ENCODE results near the gene C19orf18. TPM values are rescaled to one million over a fixed set of nuclear protein-coding genes. Genes with fewer than 3 reads are reported as not detected.
"Not testable (repeated sequence)": the region's sequence is repeated elsewhere in the genome, so short reads cannot be mapped to it uniquely, and the experiment has no call there.

Gene C19orf18
- total RNA-seq, 1 donor from 2014 or later: not detected

DNA sequence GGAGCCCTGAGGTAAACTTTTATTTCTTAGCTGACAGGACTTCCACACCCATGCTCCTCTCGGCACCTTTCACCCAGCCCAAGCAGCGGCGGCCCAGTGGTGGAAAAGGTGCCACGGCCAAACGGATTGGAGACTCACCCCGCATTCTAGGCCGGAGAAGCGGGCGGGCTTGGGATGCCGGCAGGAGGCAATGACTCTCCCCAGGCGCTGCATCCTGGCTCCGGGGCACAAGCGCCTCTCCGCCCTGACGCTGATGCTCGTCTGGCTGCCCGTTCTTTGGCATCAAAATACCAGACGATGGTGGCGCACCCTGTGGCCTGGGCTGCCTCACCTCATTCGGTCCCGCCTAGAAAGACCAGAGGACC, 34.9 kb upstream of the C19orf18 start:
- no peak overlapping the region for H3K4me3 Mint-ChIP-seq
- H3K9me3 ChIP-seq (ENCODE audit: low read depth): peaks cover 18% of the 10 kb centered on the region
- H3K9me3 Mint-ChIP-seq: peaks cover 79% of the 10 kb centered on the region

DNA sequence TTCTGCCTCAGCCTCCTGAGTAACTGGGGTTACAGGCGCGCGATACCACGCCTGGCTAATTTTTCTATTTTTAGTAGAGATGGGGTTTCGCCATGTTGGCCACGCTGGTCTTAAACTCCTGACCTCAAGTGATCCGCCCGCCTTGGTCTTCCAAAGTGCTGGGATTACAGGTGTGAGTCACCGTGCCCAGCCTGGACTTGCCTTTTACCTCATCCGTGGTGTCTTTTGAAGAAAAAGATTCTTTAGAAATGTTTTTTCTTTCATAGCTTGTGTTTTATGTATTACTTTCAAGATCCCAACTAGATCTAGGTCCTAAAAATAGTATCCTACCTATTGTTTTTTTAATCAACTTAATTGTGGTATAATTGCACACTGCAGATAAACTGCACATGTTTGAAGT, 34.5 kb upstream of the C19orf18 start:
- not testable (repeated sequence) for H3K4me1 ChIP-seq; H3K4me2 ChIP-seq; H3K27ac ChIP-seq; H3K9ac ChIP-seq; H3K4me1 Mint-ChIP-seq; H2AFZ ChIP-seq (replicated peaks); DNase-seq (ENCODE audit: low spot score); H3K27me3 ChIP-seq; H3K4me3 ChIP-seq; H3K79me2 ChIP-seq (ENCODE audit: low read depth); H3F3A ChIP-seq (ENCODE audit: low read depth); H4K20me1 ChIP-seq (ENCODE audit: low read depth); H3K27ac Mint-ChIP-seq; H3K4me3 Mint-ChIP-seq; H3K27me3 Mint-ChIP-seq (ENCODE audit: insufficient read depth, low read depth)
- Histone ChIP-seq H3K9me3 (ENCODE audit: low read depth) (peaks cover 22% of the 10 kb centered on the region), H3K36me3 (peaks cover 30% of the 10 kb centered on the region)
- Mint-ChIP-seq H3K9me3 (peaks cover 79% of the 10 kb centered on the region), H3K36me3 (peaks cover 62% of the 10 kb centered on the region)

More for the DNA sequence above, 34.9 kb upstream of the C19orf18 start:
- no peaks in the 10 kb centered on the region for H3K4me1 ChIP-seq
- H3F3A ChIP-seq (ENCODE audit: low read depth): no peaks in the 10 kb centered on the region
- Mint-ChIP-seq H3K4me1 (no peaks in the 10 kb centered on the region), H3K36me3 (peaks cover 58% of the 10 kb centered on the region), H3K27me3 (ENCODE audit: insufficient read depth, low read depth) (peaks cover 6% of the 10 kb centered on the region), H3K27ac (no peak overlapping the region)
- H3K4me2 ChIP-seq: peak overlapping the region; percentile 40
- TF ChIP-seq EZH2 (IDR thresholded peaks at IDR 0.05): no peak
- TF ChIP-seq, protein P1, sequence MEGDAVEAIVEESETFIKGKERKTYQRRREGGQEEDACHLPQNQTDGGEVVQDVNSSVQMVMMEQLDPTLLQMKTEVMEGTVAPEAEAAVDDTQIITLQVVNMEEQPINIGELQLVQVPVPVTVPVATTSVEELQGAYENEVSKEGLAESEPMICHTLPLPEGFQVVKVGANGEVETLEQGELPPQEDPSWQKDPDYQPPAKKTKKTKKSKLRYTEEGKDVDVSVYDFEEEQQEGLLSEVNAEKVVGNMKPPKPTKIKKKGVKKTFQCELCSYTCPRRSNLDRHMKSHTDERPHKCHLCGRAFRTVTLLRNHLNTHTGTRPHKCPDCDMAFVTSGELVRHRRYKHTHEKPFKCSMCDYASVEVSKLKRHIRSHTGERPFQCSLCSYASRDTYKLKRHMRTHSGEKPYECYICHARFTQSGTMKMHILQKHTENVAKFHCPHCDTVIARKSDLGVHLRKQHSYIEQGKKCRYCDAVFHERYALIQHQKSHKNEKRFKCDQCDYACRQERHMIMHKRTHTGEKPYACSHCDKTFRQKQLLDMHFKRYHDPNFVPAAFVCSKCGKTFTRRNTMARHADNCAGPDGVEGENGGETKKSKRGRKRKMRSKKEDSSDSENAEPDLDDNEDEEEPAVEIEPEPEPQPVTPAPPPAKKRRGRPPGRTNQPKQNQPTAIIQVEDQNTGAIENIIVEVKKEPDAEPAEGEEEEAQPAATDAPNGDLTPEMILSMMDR (IDR thresholded peaks at IDR 0.05): no peak
- no peak for TF ChIP-seq EZH2phosphoT487 (IDR thresholded peaks at IDR 0.05)
- no peaks in the 10 kb centered on the region for H4K20me1 ChIP-seq (ENCODE audit: low read depth)
- peaks cover 28% of the 10 kb centered on the region for H3K36me3 ChIP-seq
- no peak overlapping the region for H2AFZ ChIP-seq (replicated peaks)
- DNase-seq (ENCODE audit: low spot score): no peak
- no peak overlapping the region for H3K27ac ChIP-seq
- no peak overlapping the region for H3K9ac ChIP-seq
- H3K79me2 ChIP-seq (ENCODE audit: low read depth): peaks cover under 1% of the 10 kb centered on the region
- H3K27me3 ChIP-seq: no peaks in the 10 kb centered on the region
- H3K4me3 ChIP-seq: peak overlapping the region; percentile 18

DNA sequence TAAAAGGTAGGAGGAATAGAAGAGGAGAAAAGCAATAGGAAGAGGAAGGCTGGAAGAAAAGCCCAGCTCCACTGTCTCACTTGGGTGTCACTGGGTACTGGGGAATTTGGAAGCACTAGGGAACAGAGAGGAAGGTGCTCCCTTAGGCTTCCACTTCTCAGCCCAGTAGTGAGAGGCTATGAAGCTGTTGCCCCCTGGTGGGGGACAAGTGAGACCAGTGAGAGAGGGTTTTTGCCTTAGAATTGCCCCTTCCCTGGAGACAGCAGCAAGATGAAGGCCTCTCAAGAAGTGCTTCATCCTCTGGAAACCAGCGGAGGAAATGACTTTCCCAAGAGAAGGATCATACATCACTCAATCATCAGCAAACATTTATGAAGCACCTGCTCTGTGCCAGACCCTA, 33.0 kb upstream of the C19orf18 start:
- H3K4me3 Mint-ChIP-seq: peak overlapping the region; percentile 4

DNA sequence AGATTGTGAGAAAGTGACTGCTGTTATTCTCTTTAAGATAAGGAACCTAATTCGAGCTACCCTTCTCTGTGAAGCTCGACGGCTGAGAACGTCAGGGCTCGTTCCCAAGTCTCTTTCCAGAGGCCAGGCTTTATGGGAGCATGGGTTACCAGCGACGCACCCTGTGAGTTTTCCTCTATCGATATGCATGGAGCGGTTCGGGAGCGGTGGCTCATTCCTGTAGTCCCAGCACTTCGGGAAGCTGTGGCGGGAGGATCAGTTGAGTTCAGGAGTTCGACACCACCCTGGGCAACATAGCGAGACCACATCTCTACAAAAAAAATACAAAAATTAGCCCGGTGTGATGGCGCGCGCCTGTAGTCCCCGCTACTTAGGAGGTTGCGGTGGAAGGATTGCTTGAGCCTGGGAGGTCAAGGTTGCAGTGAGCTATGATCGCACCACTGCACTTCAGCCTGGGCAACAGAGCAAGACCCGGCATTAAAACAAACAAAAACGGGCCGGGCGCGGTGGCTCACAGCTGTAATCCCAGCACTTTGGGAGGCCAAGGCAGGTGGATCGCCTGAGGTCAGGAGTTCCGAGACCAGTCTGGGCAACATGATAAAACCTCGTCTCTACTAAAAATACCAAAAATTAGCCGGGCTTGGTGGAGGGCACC, 29.0 kb upstream of the C19orf18 start:
- H3K9ac ChIP-seq: peak overlapping the region; percentile 95
- H3K27me3 Mint-ChIP-seq (ENCODE audit: insufficient read depth, low read depth): peaks cover 23% of the 10 kb centered on the region
- H3K36me3 Mint-ChIP-seq: peaks cover 83% of the 10 kb centered on the region
- H3K27ac Mint-ChIP-seq: no peak overlapping the region
- peaks cover 7% of the 10 kb centered on the region for H3K4me1 Mint-ChIP-seq
- peak overlapping the region; percentile 94 for H2AFZ ChIP-seq (replicated peaks)
- DNase-seq (ENCODE audit: low spot score): no peak
- H3K9me3 ChIP-seq (ENCODE audit: low read depth): peaks cover 26% of the 10 kb centered on the region
- peaks cover 87% of the 10 kb centered on the region for H3K9me3 Mint-ChIP-seq
- peak overlapping the region; percentile 82 for H3K4me3 ChIP-seq
- peaks cover 52% of the 10 kb centered on the region for H3K36me3 ChIP-seq
- H3K27ac ChIP-seq: no peak overlapping the region
- no peaks in the 10 kb centered on the region for H3K27me3 ChIP-seq
- H3F3A ChIP-seq (ENCODE audit: low read depth): peaks cover 10% of the 10 kb centered on the region
- no peaks in the 10 kb centered on the region for H4K20me1 ChIP-seq (ENCODE audit: low read depth)
- H3K4me3 Mint-ChIP-seq: peak overlapping the region; percentile 92
- no peak for TF ChIP-seq EZH2 (IDR thresholded peaks at IDR 0.05)
- no peak for TF ChIP-seq EZH2phosphoT487 (IDR thresholded peaks at IDR 0.05)
- TF ChIP-seq, protein P1 (IDR thresholded peaks at IDR 0.05): no peak
- H3K79me2 ChIP-seq (ENCODE audit: low read depth): peaks cover 48% of the 10 kb centered on the region
- peak overlapping the region; percentile 91 for H3K4me2 ChIP-seq
- peaks cover 9% of the 10 kb centered on the region for H3K4me1 ChIP-seq

More for the DNA sequence above, 33.0 kb upstream of the C19orf18 start:
- no peak overlapping the region for H3K4me3 ChIP-seq
- DNase-seq (ENCODE audit: low spot score): no peak
- H3K27me3 ChIP-seq: no peaks in the 10 kb centered on the region
- no peak overlapping the region for H3K4me2 ChIP-seq
- H3K27me3 Mint-ChIP-seq (ENCODE audit: insufficient read depth, low read depth): peaks cover 13% of the 10 kb centered on the region
- peaks cover 18% of the 10 kb centered on the region for H3K79me2 ChIP-seq (ENCODE audit: low read depth)
- peaks cover 30% of the 10 kb centered on the region for H3K36me3 ChIP-seq
- H3F3A ChIP-seq (ENCODE audit: low read depth): no peaks in the 10 kb centered on the region
- H3K9me3 Mint-ChIP-seq: peaks cover 74% of the 10 kb centered on the region
- H3K27ac Mint-ChIP-seq: no peak overlapping the region
- no peak overlapping the region for H3K9ac ChIP-seq
- no peak overlapping the region for H2AFZ ChIP-seq (replicated peaks)
- H3K4me1 ChIP-seq: no peaks in the 10 kb centered on the region
- peaks cover 28% of the 10 kb centered on the region for H3K9me3 ChIP-seq (ENCODE audit: low read depth)
- peaks cover 3% of the 10 kb centered on the region for H3K4me1 Mint-ChIP-seq
- TF ChIP-seq EZH2phosphoT487 (IDR thresholded peaks at IDR 0.05): no peak
- TF ChIP-seq, protein P1 (IDR thresholded peaks at IDR 0.05): peak; percentile 11
- no peak overlapping the region for H3K27ac ChIP-seq
- H3K36me3 Mint-ChIP-seq: peaks cover 59% of the 10 kb centered on the region
- no peaks in the 10 kb centered on the region for H4K20me1 ChIP-seq (ENCODE audit: low read depth)
